ENCODE measurements around the gene ENC1.
"Not testable (repeated sequence)": the region's sequence is repeated elsewhere in the genome, so short reads cannot be mapped to it uniquely, and the experiment has no call there.

The ENC1 gene

DNA sequence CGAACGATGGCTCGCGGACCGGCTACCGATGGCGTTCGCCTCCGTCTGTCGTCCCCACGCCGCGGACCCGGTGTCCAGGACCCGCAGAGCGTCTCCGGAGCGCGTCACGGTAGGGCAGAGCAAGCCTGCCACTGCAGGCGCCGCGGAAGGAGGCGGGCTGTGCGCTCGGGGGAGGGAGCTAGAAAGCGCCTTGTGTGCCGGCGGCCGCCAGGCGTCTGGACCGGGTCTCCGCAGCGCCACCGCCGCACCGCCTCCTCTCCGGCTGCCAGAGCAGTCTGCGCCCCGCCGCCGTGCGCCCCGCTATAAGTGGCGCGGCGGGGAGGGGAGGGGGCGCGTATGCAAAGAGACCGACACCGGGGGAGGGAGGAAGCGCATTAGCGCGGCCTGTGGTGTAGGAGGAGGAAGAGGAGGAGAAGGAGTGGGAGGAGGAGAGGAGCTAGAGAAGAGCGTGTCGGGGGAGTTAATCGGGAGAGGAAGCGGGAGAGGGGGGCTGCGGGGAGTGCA, at the start of gene ENC1:
Gene ENC1 (minus strand): TSS at position 279 of the 504 bp plus-strand sequence. CDS start 4,243 bp downstream, outside the sequence.
- Histone ChIP-seq H3K9ac (ENCODE audit: low read length) (peak within 1 kb of the TSS; percentile 77), H3K36me3 (ENCODE audit: control insufficient read depth, insufficient read depth, low read length) (no peaks in the 10 kb centered on the region), H3K4me1 (ENCODE audit: control insufficient read depth, insufficient read depth, low read length) (peaks cover 13% of the 10 kb centered on the region), H3K27me3 (ENCODE audit: control insufficient read depth, insufficient read depth, low read length) (no peaks in the 10 kb centered on the region), H3K4me3 (ENCODE audit: low read length) (peak within 1 kb of the TSS; percentile 47), H3K9me3 (ENCODE audit: control insufficient read depth, low read length) (no peaks in the 10 kb centered on the region)

GRCh38 chr5:74686962-74687751, 46.6 kb upstream of the ENC1 start:
- Histone ChIP-seq H3K27me3 (ENCODE audit: control insufficient read depth, insufficient read depth, low read length) (no peaks in the 10 kb centered on the region), H3K4me3 (ENCODE audit: low read length) (no peak overlapping the region), H3K36me3 (ENCODE audit: control insufficient read depth, insufficient read depth, low read length) (no peaks in the 10 kb centered on the region), H3K9me3 (ENCODE audit: control insufficient read depth, low read length) (no peaks in the 10 kb centered on the region), H3K9ac (ENCODE audit: low read length) (no peak overlapping the region), H3K4me1 (ENCODE audit: control insufficient read depth, insufficient read depth, low read length) (peaks cover 16% of the 10 kb centered on the region)

DNA sequence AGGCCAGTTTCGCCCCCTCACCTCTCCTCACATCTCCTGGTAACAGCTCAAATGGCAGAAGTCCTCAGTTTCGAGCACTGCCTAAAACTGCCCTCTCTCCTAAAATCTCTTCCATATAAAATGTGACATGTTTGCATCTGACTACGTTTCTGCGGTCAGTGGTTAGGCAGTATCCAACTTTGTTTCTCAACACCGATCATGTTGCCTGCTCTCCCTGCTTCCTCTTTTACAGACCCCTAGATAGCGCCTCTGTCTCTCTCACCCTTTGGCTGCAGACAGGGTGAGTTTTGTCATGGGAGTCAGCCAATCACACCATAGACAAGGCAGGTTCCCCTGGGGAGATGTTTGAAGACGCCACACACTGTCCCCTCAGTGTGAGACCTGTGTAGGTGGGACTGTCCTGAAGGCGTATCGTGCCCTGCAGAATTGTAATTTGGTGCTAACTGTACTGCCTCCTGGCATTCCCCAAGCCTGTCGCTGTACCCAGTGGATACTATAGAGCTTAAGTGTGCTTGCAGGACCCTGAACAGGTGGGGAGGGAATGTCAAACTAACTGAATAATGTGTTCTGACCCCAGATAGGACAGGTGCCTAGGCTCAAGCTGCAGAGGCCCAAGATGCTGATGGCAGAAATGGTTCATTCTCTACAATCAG, 45.6 kb upstream of the ENC1 start:
- no peaks in the 10 kb centered on the region for H3K9me3 ChIP-seq (ENCODE audit: control insufficient read depth, low read length)
- H3K36me3 ChIP-seq (ENCODE audit: control insufficient read depth, insufficient read depth, low read length): no peaks in the 10 kb centered on the region
- H3K4me1 ChIP-seq (ENCODE audit: control insufficient read depth, insufficient read depth, low read length): peaks cover 16% of the 10 kb centered on the region
- H3K4me3 ChIP-seq (ENCODE audit: low read length): peak overlapping the region; percentile 86
- H3K27me3 ChIP-seq (ENCODE audit: control insufficient read depth, insufficient read depth, low read length): no peaks in the 10 kb centered on the region
- H3K9ac ChIP-seq (ENCODE audit: low read length): peak overlapping the region; percentile 83

GRCh38 chr5:74684900-74685851, 44.6 kb upstream of the ENC1 start, which contains the start of gene HEXB:
HEXB (plus strand) TSS chr5:74685233; CDS start chr5:74685261, 28 bp downstream.
- H3K36me3 ChIP-seq (ENCODE audit: control insufficient read depth, insufficient read depth, low read length): no peaks in the 10 kb centered on the region
- H3K9me3 ChIP-seq (ENCODE audit: control insufficient read depth, low read length): no peaks in the 10 kb centered on the region
- peak within 1 kb of the TSS; percentile 83 for H3K9ac ChIP-seq (ENCODE audit: low read length)
- no peaks in the 10 kb centered on the region for H3K27me3 ChIP-seq (ENCODE audit: control insufficient read depth, insufficient read depth, low read length)
- H3K4me3 ChIP-seq (ENCODE audit: low read length): peak within 1 kb of the TSS; percentile 86
- peaks cover 16% of the 10 kb centered on the region for H3K4me1 ChIP-seq (ENCODE audit: control insufficient read depth, insufficient read depth, low read length)

GRCh38 chr5:74679966-74680365, 39.4 kb upstream of the ENC1 start:
- no peaks in the 10 kb centered on the region for H3K9me3 ChIP-seq (ENCODE audit: control insufficient read depth, low read length)
- H3K4me1 ChIP-seq (ENCODE audit: control insufficient read depth, insufficient read depth, low read length): no peaks in the 10 kb centered on the region
- H3K4me3 ChIP-seq (ENCODE audit: low read length): no peak overlapping the region
- H3K9ac ChIP-seq (ENCODE audit: low read length): no peak overlapping the region
- H3K36me3 ChIP-seq (ENCODE audit: control insufficient read depth, insufficient read depth, low read length): no peaks in the 10 kb centered on the region
- no peaks in the 10 kb centered on the region for H3K27me3 ChIP-seq (ENCODE audit: control insufficient read depth, insufficient read depth, low read length)

GRCh38 chr5:74679300-74679699, 38.8 kb upstream of the ENC1 start:
- H3K4me1 ChIP-seq (ENCODE audit: control insufficient read depth, insufficient read depth, low read length); H3K9me3 ChIP-seq (ENCODE audit: control insufficient read depth, low read length); H3K36me3 ChIP-seq (ENCODE audit: control insufficient read depth, insufficient read depth, low read length); H3K27me3 ChIP-seq (ENCODE audit: control insufficient read depth, insufficient read depth, low read length); H3K4me3 ChIP-seq (ENCODE audit: low read length); H3K9ac ChIP-seq (ENCODE audit: low read length): not testable (repeated sequence)

- H3K9ac ChIP-seq (ENCODE audit: low read length); H3K27me3 ChIP-seq (ENCODE audit: control insufficient read depth, insufficient read depth, low read length); H3K4me3 ChIP-seq (ENCODE audit: low read length); H3K4me1 ChIP-seq (ENCODE audit: control insufficient read depth, insufficient read depth, low read length); H3K36me3 ChIP-seq (ENCODE audit: control insufficient read depth, insufficient read depth, low read length); H3K9me3 ChIP-seq (ENCODE audit: control insufficient read depth, low read length): not testable (repeated sequence)
Measured at GRCh38 chr5:74678123-74678522, 37.6 kb upstream of the ENC1 start.

DNA sequence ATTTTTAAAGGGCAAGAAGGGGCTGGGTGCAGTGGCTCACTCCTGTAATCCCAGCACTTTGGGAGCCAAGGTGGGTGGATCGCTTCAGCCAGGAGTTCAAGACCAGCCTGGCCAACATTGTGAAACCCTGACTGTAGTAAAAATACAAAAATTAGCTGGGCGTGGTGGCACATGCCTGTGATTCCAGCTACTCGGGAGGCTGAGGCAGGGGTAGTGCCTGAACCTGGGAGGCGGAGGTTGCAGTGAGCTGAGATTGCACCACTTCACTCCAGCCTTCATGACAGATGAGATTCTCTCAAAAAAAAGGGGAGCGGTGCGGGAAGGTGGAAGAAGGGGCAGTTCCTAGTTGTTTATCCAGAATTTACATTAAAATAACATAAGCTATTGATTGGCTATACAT, 35.9 kb upstream of the ENC1 start:
- not testable (repeated sequence) for H3K9me3 ChIP-seq (ENCODE audit: control insufficient read depth, low read length); H3K4me1 ChIP-seq (ENCODE audit: control insufficient read depth, insufficient read depth, low read length); H3K27me3 ChIP-seq (ENCODE audit: control insufficient read depth, insufficient read depth, low read length); H3K9ac ChIP-seq (ENCODE audit: low read length); H3K4me3 ChIP-seq (ENCODE audit: low read length); H3K36me3 ChIP-seq (ENCODE audit: control insufficient read depth, insufficient read depth, low read length)

- Histone ChIP-seq H3K27me3 (ENCODE audit: control insufficient read depth, insufficient read depth, low read length) (no peaks in the 10 kb centered on the region), H3K9me3 (ENCODE audit: control insufficient read depth, low read length) (no peaks in the 10 kb centered on the region), H3K9ac (ENCODE audit: low read length) (no peak overlapping the region), H3K4me1 (ENCODE audit: control insufficient read depth, insufficient read depth, low read length) (no peaks in the 10 kb centered on the region), H3K36me3 (ENCODE audit: control insufficient read depth, insufficient read depth, low read length) (no peaks in the 10 kb centered on the region), H3K4me3 (ENCODE audit: low read length) (no peak overlapping the region)
Measured at GRCh38 chr5:74673011-74673790, 32.7 kb upstream of the ENC1 start.

GRCh38 chr5:74672215-74672877, 31.8 kb upstream of the ENC1 start:
- Histone ChIP-seq H3K27me3 (ENCODE audit: control insufficient read depth, insufficient read depth, low read length) (no peaks in the 10 kb centered on the region), H3K9ac (ENCODE audit: low read length) (no peak overlapping the region), H3K36me3 (ENCODE audit: control insufficient read depth, insufficient read depth, low read length) (no peaks in the 10 kb centered on the region), H3K9me3 (ENCODE audit: control insufficient read depth, low read length) (no peaks in the 10 kb centered on the region), H3K4me1 (ENCODE audit: control insufficient read depth, insufficient read depth, low read length) (no peaks in the 10 kb centered on the region), H3K4me3 (ENCODE audit: low read length) (no peak overlapping the region)
